ENCODE data around the gene PRICKLE3. TPM values are rescaled to one million over a fixed set of nuclear protein-coding genes. Genes with fewer than 3 reads are reported as not detected.
"Not testable (repeated sequence)": the region's sequence is repeated elsewhere in the genome, so short reads cannot be mapped to it uniquely, and the experiment has no call there.

Gene PRICKLE3
- total RNA-seq, 1 donor = 5.2 TPM

GRCh38 chrX:49153467-49153866 lies 32.7 kb downstream of the PRICKLE3 start:
- TF ChIP-seq CTCF (IDR thresholded peaks at IDR 0.05; ENCODE audit: insufficient read depth, low read depth, low read length) = no peak
- no peak for DNase-seq (ENCODE audit: low read depth)
- no peak overlapping the region for H3K4me3 ChIP-seq (ENCODE audit: low read depth, low read length)

GRCh38 chrX:49149291-49149690 lies 36.9 kb downstream of the PRICKLE3 start:
- DNase-seq (ENCODE audit: low read depth); H3K4me3 ChIP-seq (ENCODE audit: low read depth, low read length): not testable (repeated sequence)

GRCh38 chrX:49148390-49149100 lies 37.6 kb downstream of the PRICKLE3 start:
- not testable (repeated sequence) for H3K4me3 ChIP-seq (ENCODE audit: low read depth, low read length); DNase-seq (ENCODE audit: low read depth)

- no peak for TF ChIP-seq CTCF (IDR thresholded peaks at IDR 0.05; ENCODE audit: insufficient read depth, low read depth, low read length)
- DNase-seq (ENCODE audit: low read depth) = no peak
- no peak overlapping the region for H3K4me3 ChIP-seq (ENCODE audit: low read depth, low read length)
Measured at GRCh38 chrX:49147936-49148335, 38.2 kb downstream of the PRICKLE3 start.

- no peak overlapping the region for H3K4me3 ChIP-seq (ENCODE audit: low read depth, low read length)
- DNase-seq (ENCODE audit: low read depth) = no peak
- TF ChIP-seq CTCF (IDR thresholded peaks at IDR 0.05; ENCODE audit: insufficient read depth, low read depth, low read length) = no peak
Measured at GRCh38 chrX:49147282-49147681, 38.9 kb downstream of the PRICKLE3 start.

- not testable (repeated sequence) for H3K4me3 ChIP-seq (ENCODE audit: low read depth, low read length); DNase-seq (ENCODE audit: low read depth)
Measured at GRCh38 chrX:49143154-49143553, 43.0 kb downstream of the PRICKLE3 start.

- DNase-seq (ENCODE audit: low read depth); H3K4me3 ChIP-seq (ENCODE audit: low read depth, low read length): not testable (repeated sequence)
- peak; percentile 23 for TF ChIP-seq CTCF (IDR thresholded peaks at IDR 0.05; ENCODE audit: insufficient read depth, low read depth, low read length)
Measured at GRCh38 chrX:49142264-49142663, 43.9 kb downstream of the PRICKLE3 start.

GRCh38 chrX:49139713-49140112 lies 46.5 kb downstream of the PRICKLE3 start:
- TF ChIP-seq CTCF (IDR thresholded peaks at IDR 0.05; ENCODE audit: insufficient read depth, low read depth, low read length) = no peak
- H3K4me3 ChIP-seq (ENCODE audit: low read depth, low read length) = no peak overlapping the region
- no peak for DNase-seq (ENCODE audit: low read depth)

Measured in fibroblast of villous mesenchyme (primary cell).